GM12865 (cell line): ENCODE measurements around the gene PHLPP2.

ENCODE experiments used
- DNase-seq: peaks from one replicate; pipeline ENCODE4 v3.0.0; 2010; ENCODE audit warnings: low read depth
- H3K4me3 ChIP-seq: 2 replicates; pipeline ENCODE4 v1.5.1; 2011; ENCODE audit warnings: mild to moderate bottlenecking, low read depth, low read length, control low read depth
- TF ChIP-seq, protein P1 (sequence below): IDR thresholded peaks from 2 replicates; pipeline ENCODE4 v1.5.1; 2011; ENCODE audit warnings: low read length, control low read depth, low read depth, inconsistent platforms; ENCODE audit not compliant: insufficient read depth; ENCODE audit errors: missing control alignments

The PHLPP2 gene

DNA sequence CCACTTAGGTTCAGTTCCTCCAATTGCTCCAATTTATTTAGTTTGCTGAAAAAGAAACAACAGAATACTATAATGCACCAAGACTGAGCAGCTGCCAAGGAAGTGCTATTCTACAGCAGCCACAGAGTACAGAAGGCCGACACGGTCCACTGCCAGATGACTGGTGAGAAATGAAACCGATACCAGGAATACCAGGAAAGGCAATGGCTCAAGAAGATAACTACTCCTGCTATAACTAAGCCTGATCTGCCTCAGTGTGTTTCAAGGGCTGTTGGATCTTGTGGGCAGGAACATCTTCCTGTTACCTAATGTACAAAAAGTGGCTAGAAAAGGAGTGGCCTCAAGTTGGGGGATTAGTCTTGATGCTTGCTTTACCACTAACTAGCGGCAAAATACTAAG, 65.7 kb downstream of the PHLPP2 start:
- no peak overlapping the region for H3K4me3 ChIP-seq
- peak; percentile 37 for DNase-seq
- TF ChIP-seq, protein P1, sequence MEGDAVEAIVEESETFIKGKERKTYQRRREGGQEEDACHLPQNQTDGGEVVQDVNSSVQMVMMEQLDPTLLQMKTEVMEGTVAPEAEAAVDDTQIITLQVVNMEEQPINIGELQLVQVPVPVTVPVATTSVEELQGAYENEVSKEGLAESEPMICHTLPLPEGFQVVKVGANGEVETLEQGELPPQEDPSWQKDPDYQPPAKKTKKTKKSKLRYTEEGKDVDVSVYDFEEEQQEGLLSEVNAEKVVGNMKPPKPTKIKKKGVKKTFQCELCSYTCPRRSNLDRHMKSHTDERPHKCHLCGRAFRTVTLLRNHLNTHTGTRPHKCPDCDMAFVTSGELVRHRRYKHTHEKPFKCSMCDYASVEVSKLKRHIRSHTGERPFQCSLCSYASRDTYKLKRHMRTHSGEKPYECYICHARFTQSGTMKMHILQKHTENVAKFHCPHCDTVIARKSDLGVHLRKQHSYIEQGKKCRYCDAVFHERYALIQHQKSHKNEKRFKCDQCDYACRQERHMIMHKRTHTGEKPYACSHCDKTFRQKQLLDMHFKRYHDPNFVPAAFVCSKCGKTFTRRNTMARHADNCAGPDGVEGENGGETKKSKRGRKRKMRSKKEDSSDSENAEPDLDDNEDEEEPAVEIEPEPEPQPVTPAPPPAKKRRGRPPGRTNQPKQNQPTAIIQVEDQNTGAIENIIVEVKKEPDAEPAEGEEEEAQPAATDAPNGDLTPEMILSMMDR: no peak

DNA sequence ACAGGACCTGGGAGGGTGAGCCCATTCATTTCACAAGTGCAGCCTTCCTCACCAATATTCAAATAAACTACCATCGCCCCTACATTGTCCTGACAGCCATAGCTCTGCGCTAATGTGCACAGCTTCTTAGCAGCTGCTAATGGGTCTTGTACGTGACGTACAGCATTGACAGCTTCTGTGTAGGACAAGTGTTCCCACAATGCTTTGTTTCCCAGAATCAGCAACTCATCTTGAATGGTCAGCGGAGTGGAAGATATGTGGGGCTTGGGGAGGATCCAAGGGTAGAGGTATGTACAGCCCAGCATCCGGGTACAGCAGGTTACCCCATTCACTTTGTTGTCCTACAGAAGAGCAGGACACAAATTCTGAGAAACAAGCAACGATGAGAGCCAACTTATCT, 74.8 kb downstream of the PHLPP2 start:
- TF ChIP-seq, protein P1: no peak
- no peak overlapping the region for H3K4me3 ChIP-seq
- DNase-seq: no peak

DNA sequence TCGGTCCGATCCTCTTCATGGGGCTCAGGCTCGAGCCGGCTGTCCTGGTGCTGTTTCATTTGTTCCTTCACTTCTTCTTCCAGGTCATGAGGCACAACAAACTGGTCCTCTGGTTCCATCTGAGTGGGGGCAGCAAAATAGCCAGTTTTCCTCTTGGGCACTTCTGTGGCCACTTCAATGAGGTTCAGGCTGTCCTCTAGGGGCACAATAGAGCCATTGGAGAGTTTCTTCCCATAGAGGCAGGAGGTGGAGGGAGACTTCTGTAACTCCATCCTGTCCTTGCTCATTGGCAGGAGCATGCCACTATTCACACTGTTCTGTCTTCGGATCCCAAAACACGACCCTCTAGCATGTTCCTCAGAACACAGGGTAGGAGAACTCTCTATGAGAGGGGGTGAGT, 75.6 kb downstream of the PHLPP2 start:
- TF ChIP-seq, protein P1: peak; percentile 38
- H3K4me3 ChIP-seq: no peak overlapping the region
- no peak for DNase-seq

DNA sequence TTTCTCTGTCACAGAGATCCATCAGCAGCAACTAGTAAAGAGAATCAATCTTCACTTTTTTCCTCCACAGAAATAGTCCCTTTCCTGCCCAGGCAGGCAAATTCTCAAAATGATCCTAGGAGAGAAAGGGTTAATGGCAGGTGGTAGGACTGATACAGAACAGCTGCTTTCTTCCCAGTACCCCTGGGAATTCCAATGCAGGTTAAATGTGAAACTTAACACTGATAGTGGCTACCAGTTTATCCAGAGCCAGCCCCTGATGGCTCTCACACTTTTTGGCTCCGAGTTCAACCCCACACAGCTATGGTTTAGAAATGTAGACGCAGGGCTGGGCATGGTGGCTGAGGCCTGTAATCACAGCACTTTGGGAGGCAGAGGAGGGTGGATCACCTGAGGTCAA, 76.3 kb downstream of the PHLPP2 start:
- TF ChIP-seq, protein P1: no peak
- no peak for DNase-seq

GRCh38 chr16:71647391-71647790, 77.1 kb downstream of the PHLPP2 start:
- no peak for DNase-seq
- no peak overlapping the region for H3K4me3 ChIP-seq
- TF ChIP-seq, protein P1: no peak

More for the DNA sequence above, 76.3 kb downstream of the PHLPP2 start:
- H3K4me3 ChIP-seq: no peak overlapping the region

DNA sequence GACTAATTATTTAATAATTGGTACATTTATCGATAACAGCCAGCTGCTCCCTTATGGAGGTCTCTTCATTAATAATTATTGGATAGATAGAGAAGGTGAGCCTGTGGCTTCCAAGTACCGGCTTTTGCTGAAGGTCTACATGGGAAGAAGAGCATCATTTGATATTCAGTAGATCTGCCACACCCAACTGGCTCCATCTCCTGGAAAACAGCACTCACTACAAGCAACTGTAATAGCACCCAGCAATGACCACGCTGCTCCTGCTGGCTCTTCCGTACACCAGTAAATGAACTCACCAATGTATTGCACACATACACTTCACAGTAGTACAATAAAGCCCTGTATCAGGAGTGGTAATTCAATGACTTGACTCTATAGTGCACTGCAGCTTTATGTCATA, 79.1 kb downstream of the PHLPP2 start:
- TF ChIP-seq, protein P1: peak; percentile 51
- H3K4me3 ChIP-seq: no peak overlapping the region
- DNase-seq: peak; percentile 44

DNA sequence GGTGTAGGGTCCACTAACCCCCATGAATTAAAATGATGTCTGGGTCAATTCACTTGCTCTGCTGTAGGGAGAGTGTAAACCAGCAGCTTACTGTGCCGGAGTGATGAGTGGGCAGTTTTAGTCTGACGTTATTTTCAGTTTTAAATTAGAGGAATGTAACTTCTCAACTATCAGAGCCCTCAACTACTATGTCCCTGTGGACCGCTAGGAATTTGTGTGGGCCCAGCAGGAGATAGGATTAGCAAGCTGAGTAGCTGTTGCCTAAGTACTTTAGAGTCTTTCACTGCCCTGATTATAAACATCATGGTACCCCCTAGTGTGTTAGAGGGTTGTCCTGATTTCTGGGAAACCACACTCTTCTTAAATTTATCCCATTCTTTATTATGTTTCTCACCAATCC, 87.1 kb downstream of the PHLPP2 start:
- H3K4me3 ChIP-seq: no peak overlapping the region
- TF ChIP-seq, protein P1: no peak
- DNase-seq: no peak
